Measurements from ENCODE around the gene CD2. TPM values are rescaled to one million over a fixed set of nuclear protein-coding genes. Genes with fewer than 3 reads are reported as not detected.

The CD2 gene
- total and polyA plus RNA-seq, 3 experiments from 2014 or later: 353 to 440 (median 364) TPM

GRCh38 chr1:116741836-116742565 lies 12.2 kb upstream of the CD2 start:
- Mint-ChIP-seq H3K4me1 (peaks cover 41 to 45% (median 44%) of the 10 kb centered on the region in 3 donors), H3K36me3 (peaks cover 9 to 38% (median 18%) of the 10 kb centered on the region in 3 donors), H3K27me3 (no peaks in the 10 kb centered on the region), H3K4me3 (no peak overlapping the region), H3K27ac (no peak overlapping the region), H3K9me3 (peaks cover 14 to 43% (median 38%) of the 10 kb centered on the region in 5 donors)
- Histone ChIP-seq H3K9me3 (ENCODE audit: low read length) (peaks cover 22% of the 10 kb centered on the region), H3K4me1 (ENCODE audit: insufficient read depth, low read length) (peaks cover 42% of the 10 kb centered on the region), H3K27ac (ENCODE audit: low read depth, low read length) (no peak overlapping the region), H3K4me3 (ENCODE audit: low read length) (no peak overlapping the region), H3K27me3 (ENCODE audit: insufficient read depth, low read length, poor library complexity, severe bottlenecking) (no peaks in the 10 kb centered on the region), H3K36me3 (ENCODE audit: insufficient read depth, low read length) (no peaks in the 10 kb centered on the region)
- DNase-seq: no peak
- CTCF ChIA-PET: interaction anchor here (1.3 to 8.3 kb wide), 3 partner anchors 9 to 74 kb away, joined by 6 to 172 read pairs (median 169); no protein-coding TSS in a partner anchor
- POLR2A ChIA-PET: interaction anchor here (0.8 kb wide), 1 partner anchor 23 kb away, joined by 3 read pairs; no protein-coding TSS in a partner anchor

- no peak for DNase-seq
- peaks cover 26 to 30% (median 28%) of the 10 kb centered on the region in 3 donors for H3K4me1 Mint-ChIP-seq
- H3K36me3 ChIP-seq (ENCODE audit: insufficient read depth, low read length): no peaks in the 10 kb centered on the region
- H3K4me3 ChIP-seq (ENCODE audit: low read length): peak overlapping the region; percentile 2
- H3K9me3 Mint-ChIP-seq: peaks cover 23 to 58% (median 51%) of the 10 kb centered on the region in 5 donors
- H3K9me3 ChIP-seq (ENCODE audit: low read length): peaks cover 33% of the 10 kb centered on the region
- H3K27ac Mint-ChIP-seq: peak overlapping the region in 1 of 8 donors; percentile 18
- ChIA-PET POLR2A (no interaction called here), CTCF (interaction anchor here (7.9 to 8.3 kb wide), 2 partner anchors 24 to 73 kb away, joined by 169 to 172 read pairs; no protein-coding TSS in a partner anchor)
- no peak overlapping the region for H3K27ac ChIP-seq (ENCODE audit: low read depth, low read length)
- peak overlapping the region in 1 of 7 donors; percentile 26 for H3K4me3 Mint-ChIP-seq
- peaks cover 10 to 53% (median 21%) of the 10 kb centered on the region in 3 donors for H3K36me3 Mint-ChIP-seq
- no peaks in the 10 kb centered on the region for H3K27me3 ChIP-seq (ENCODE audit: insufficient read depth, low read length, poor library complexity, severe bottlenecking)
- H3K27me3 Mint-ChIP-seq: no peaks in the 10 kb centered on the region
- peaks cover 27% of the 10 kb centered on the region for H3K4me1 ChIP-seq (ENCODE audit: insufficient read depth, low read length)
These were observed 10.7 kb upstream of the CD2 start for GRCh38 chr1:116743535-116743934.

- H3K27ac Mint-ChIP-seq: peak overlapping the region in 1 of 8 donors; percentile 7
- ChIA-PET CTCF (interaction anchor here (1.1 to 4.1 kb wide), 3 partner anchors 11 to 308 kb away, joined by 3 to 22 read pairs (median 4); no protein-coding TSS in a partner anchor), POLR2A (interaction anchor here (1.2 kb wide), 1 partner anchor 10 kb away, joined by 3 read pairs; no protein-coding TSS in a partner anchor)
- peaks cover 8 to 67% (median 20%) of the 10 kb centered on the region in 3 donors for H3K36me3 Mint-ChIP-seq
- no peaks in the 10 kb centered on the region for H3K27me3 ChIP-seq (ENCODE audit: insufficient read depth, low read length, poor library complexity, severe bottlenecking)
- DNase-seq: no peak
- H3K27me3 Mint-ChIP-seq: no peaks in the 10 kb centered on the region
- H3K4me1 ChIP-seq (ENCODE audit: insufficient read depth, low read length): peaks cover 22% of the 10 kb centered on the region
- H3K9me3 ChIP-seq (ENCODE audit: low read length): peaks cover 38% of the 10 kb centered on the region
- H3K36me3 ChIP-seq (ENCODE audit: insufficient read depth, low read length): no peaks in the 10 kb centered on the region
- peaks cover 26 to 66% (median 61%) of the 10 kb centered on the region in 5 donors for H3K9me3 Mint-ChIP-seq
- no peak overlapping the region for H3K27ac ChIP-seq (ENCODE audit: low read depth, low read length)
- H3K4me1 Mint-ChIP-seq: peaks cover 20 to 31% (median 30%) of the 10 kb centered on the region in 3 donors
- no peak overlapping the region for H3K4me3 ChIP-seq (ENCODE audit: low read length)
- H3K4me3 Mint-ChIP-seq: no peak overlapping the region
These were observed 6.0 kb upstream of the CD2 start for GRCh38 chr1:116748272-116748671.

- Histone ChIP-seq H3K9me3 (ENCODE audit: low read length) (peaks cover 21% of the 10 kb centered on the region), H3K4me1 (ENCODE audit: insufficient read depth, low read length) (peaks cover 31% of the 10 kb centered on the region), H3K4me3 (ENCODE audit: low read length) (peak overlapping the region; percentile 27), H3K27ac (ENCODE audit: low read depth, low read length) (no peak overlapping the region), H3K27me3 (ENCODE audit: insufficient read depth, low read length, poor library complexity, severe bottlenecking) (no peaks in the 10 kb centered on the region), H3K36me3 (ENCODE audit: insufficient read depth, low read length) (no peaks in the 10 kb centered on the region)
- peak overlapping the region; percentile 32 to 83 (median 61) for H3K4me3 Mint-ChIP-seq
- H3K27me3 Mint-ChIP-seq: peaks cover 0 to 2% of the 10 kb centered on the region in 2 donors
- no peak for DNase-seq
- ChIA-PET POLR2A (interaction anchor here (0.6 to 6.7 kb wide), 4 partner anchors 10 to 53 kb away, joined by 4 to 165 read pairs (median 8); no protein-coding TSS in a partner anchor), CTCF (interaction anchor here (1.0 to 2.2 kb wide), 7 partner anchors 9 to 65 kb away, joined by 3 to 9 read pairs (median 5); no protein-coding TSS in a partner anchor)
- peaks cover 29 to 43% (median 40%) of the 10 kb centered on the region in 3 donors for H3K4me1 Mint-ChIP-seq
- peaks cover 9 to 57% (median 28%) of the 10 kb centered on the region in 3 donors for H3K36me3 Mint-ChIP-seq
- H3K9me3 Mint-ChIP-seq: peaks cover 12 to 39% (median 35%) of the 10 kb centered on the region in 5 donors
- H3K27ac Mint-ChIP-seq: peak overlapping the region; percentile 65 to 98 (median 96)
These were observed 3.1 kb upstream of the CD2 start for GRCh38 chr1:116751146-116751545.

- CTCF ChIA-PET: interaction anchor here (1.0 to 2.2 kb wide), 6 partner anchors 9 to 65 kb away, joined by 3 to 9 read pairs (median 6); no protein-coding TSS in a partner anchor
- H3K4me1 ChIP-seq (ENCODE audit: insufficient read depth, low read length): peaks cover 31% of the 10 kb centered on the region
These were observed 2.6 kb upstream of the CD2 start for GRCh38 chr1:116751621-116752020.

GRCh38 chr1:116753312-116753711 lies 918 bp upstream of the CD2 start:
- Histone ChIP-seq H3K4me3 (ENCODE audit: low read length) (peak overlapping the region; percentile 85), H3K4me1 (ENCODE audit: insufficient read depth, low read length) (peaks cover 31% of the 10 kb centered on the region), H3K27ac (ENCODE audit: low read depth, low read length) (peak overlapping the region; percentile 76), H3K9me3 (ENCODE audit: low read length) (peaks cover 12% of the 10 kb centered on the region), H3K27me3 (ENCODE audit: insufficient read depth, low read length, poor library complexity, severe bottlenecking) (no peaks in the 10 kb centered on the region), H3K36me3 (ENCODE audit: insufficient read depth, low read length) (no peaks in the 10 kb centered on the region)
- Mint-ChIP-seq H3K9me3 (peaks cover 5 to 19% (median 16%) of the 10 kb centered on the region in 5 donors), H3K4me3 (peak overlapping the region; percentile 97 to 100 (median 99)), H3K4me1 (peaks cover 29 to 43% (median 40%) of the 10 kb centered on the region in 3 donors), H3K36me3 (peaks cover 10 to 47% (median 43%) of the 10 kb centered on the region in 3 donors), H3K27me3 (peaks cover 0 to 2% of the 10 kb centered on the region in 2 donors), H3K27ac (peak overlapping the region; percentile 95 to 99 (median 98))
- CTCF ChIA-PET: interaction anchor here (1.1 to 4.5 kb wide), 5 partner anchors 11 to 33 kb away, joined by 3 to 47 read pairs (median 33); no protein-coding TSS in a partner anchor
- no peak for DNase-seq
- POLR2A ChIA-PET: interaction anchor here (1.9 to 6.7 kb wide), 3 partner anchors 14 to 63 kb away, joined by 6 to 165 read pairs (median 9); no protein-coding TSS in a partner anchor

More at GRCh38 chr1:116751621-116752020, 2.6 kb upstream of the CD2 start:
- Histone ChIP-seq H3K36me3 (ENCODE audit: insufficient read depth, low read length) (no peaks in the 10 kb centered on the region), H3K4me3 (ENCODE audit: low read length) (peak overlapping the region; percentile 15), H3K27ac (ENCODE audit: low read depth, low read length) (no peak overlapping the region), H3K27me3 (ENCODE audit: insufficient read depth, low read length, poor library complexity, severe bottlenecking) (no peaks in the 10 kb centered on the region), H3K9me3 (ENCODE audit: low read length) (peaks cover 21% of the 10 kb centered on the region)
- Mint-ChIP-seq H3K4me3 (peak overlapping the region; percentile 32 to 83 (median 61)), H3K27ac (peak overlapping the region; percentile 65 to 98 (median 96)), H3K36me3 (peaks cover 11 to 57% (median 31%) of the 10 kb centered on the region in 3 donors), H3K9me3 (peaks cover 12 to 34% (median 31%) of the 10 kb centered on the region in 5 donors), H3K27me3 (peaks cover 0 to 2% of the 10 kb centered on the region in 2 donors), H3K4me1 (peaks cover 29 to 43% (median 40%) of the 10 kb centered on the region in 3 donors)
- POLR2A ChIA-PET: interaction anchor here (0.8 to 6.7 kb wide), 3 partner anchors 9 to 16 kb away, joined by 4 to 165 read pairs (median 12); no protein-coding TSS in a partner anchor
- DNase-seq: no peak

- Histone ChIP-seq H3K36me3 (ENCODE audit: insufficient read depth, low read length) (peaks cover 11% of the 10 kb centered on the region), H3K27me3 (ENCODE audit: insufficient read depth, low read length, poor library complexity, severe bottlenecking) (no peaks in the 10 kb centered on the region), H3K27ac (ENCODE audit: low read depth, low read length) (peak overlapping the region; percentile 76), H3K4me3 (ENCODE audit: low read length) (peak overlapping the region; percentile 85), H3K4me1 (ENCODE audit: insufficient read depth, low read length) (peaks cover 42% of the 10 kb centered on the region), H3K9me3 (ENCODE audit: low read length) (no peaks in the 10 kb centered on the region)
- Mint-ChIP-seq H3K9me3 (peaks cover 0 to 3% (median 3%) of the 10 kb centered on the region in 5 donors), H3K27me3 (peaks cover 0 to 2% of the 10 kb centered on the region in 2 donors), H3K36me3 (peaks cover 17 to 55% (median 40%) of the 10 kb centered on the region in 3 donors), H3K4me3 (peak overlapping the region; percentile 97 to 100 (median 99)), H3K4me1 (peaks cover 39 to 53% (median 50%) of the 10 kb centered on the region in 3 donors), H3K27ac (peak overlapping the region; percentile 95 to 99 (median 98))
- ChIA-PET POLR2A (interaction anchor here (1.2 to 6.7 kb wide), 5 partner anchors 12 to 60 kb away, joined by 3 to 165 read pairs (median 9); no protein-coding TSS in a partner anchor), CTCF (interaction anchor here (1.3 to 4.5 kb wide), 9 partner anchors 9 to 63 kb away, joined by 3 to 47 read pairs (median 13); no protein-coding TSS in a partner anchor)
- no peak for DNase-seq
These were observed 836 bp downstream of the CD2 start for GRCh38 chr1:116755066-116755465.

Measured in CD8-positive, alpha-beta memory T cell (primary cell).